ENCODE data around the gene CCDC50.

The CCDC50 gene

GRCh38 chr3:191301782-191302411 lies 27.3 kb upstream of the CCDC50 start:
- no peak for DNase-seq (ENCODE audit: low read depth)
- TF ChIP-seq CTCF (conservative IDR thresholded peaks at IDR 0.05; ENCODE audit: low read length) = no peak

GRCh38 chr3:191302451-191302850 lies 26.7 kb upstream of the CCDC50 start:
- no peak overlapping the region for H3K4me3 ChIP-seq (ENCODE audit: low read length)
- TF ChIP-seq CTCF (conservative IDR thresholded peaks at IDR 0.05; ENCODE audit: low read length) = no peak
- DNase-seq (ENCODE audit: low read depth) = no peak

More at GRCh38 chr3:191301782-191302411, 27.3 kb upstream of the CCDC50 start:
- H3K4me3 ChIP-seq (ENCODE audit: low read length) = no peak overlapping the region

- DNase-seq (ENCODE audit: low read depth) = no peak
- H3K4me3 ChIP-seq (ENCODE audit: low read length) = no peak overlapping the region
- no peak for TF ChIP-seq CTCF (conservative IDR thresholded peaks at IDR 0.05; ENCODE audit: low read length)
Measured at GRCh38 chr3:191303596-191303995, 25.6 kb upstream of the CCDC50 start.

- H3K4me3 ChIP-seq (ENCODE audit: low read length) = no peak overlapping the region
- TF ChIP-seq CTCF (conservative IDR thresholded peaks at IDR 0.05; ENCODE audit: low read length) = no peak
- DNase-seq (ENCODE audit: low read depth) = no peak
Measured at GRCh38 chr3:191306428-191306827, 22.8 kb upstream of the CCDC50 start.

GRCh38 chr3:191307341-191307740 lies 21.9 kb upstream of the CCDC50 start:
- TF ChIP-seq CTCF (conservative IDR thresholded peaks at IDR 0.05; ENCODE audit: low read length) = no peak
- no peak overlapping the region for H3K4me3 ChIP-seq (ENCODE audit: low read length)
- DNase-seq (ENCODE audit: low read depth) = no peak

- TF ChIP-seq CTCF (conservative IDR thresholded peaks at IDR 0.05; ENCODE audit: low read length) = no peak
- DNase-seq (ENCODE audit: low read depth) = no peak
- H3K4me3 ChIP-seq (ENCODE audit: low read length) = no peak overlapping the region
Measured at GRCh38 chr3:191313296-191313695, 15.9 kb upstream of the CCDC50 start.

- DNase-seq (ENCODE audit: low read depth) = no peak
- TF ChIP-seq CTCF (conservative IDR thresholded peaks at IDR 0.05; ENCODE audit: low read length) = no peak
- no peak overlapping the region for H3K4me3 ChIP-seq (ENCODE audit: low read length)
Measured at GRCh38 chr3:191314109-191314728, 15.0 kb upstream of the CCDC50 start.
